GM18526 (cell line): ENCODE measurements around the gene MBNL1.

ENCODE experiments used
- POLR2A ChIP-seq: IDR thresholded peaks from 3 replicates; pipeline ENCODE4 v1.6.1; 2011; ENCODE audit not compliant: insufficient read length; ENCODE audit errors: extremely low read depth

Gene MBNL1

GRCh38 chr3:152268555-152269055 lies at the start of gene MBNL1:
Gene MBNL1 (plus strand): TSS chr3:152268929. CDS start chr3:152300194, 31,265 bp downstream.
- TF ChIP-seq POLR2A = peak; percentile 87

- TF ChIP-seq POLR2A = no peak
Observed at GRCh38 chr3:152219216-152219615, 49.5 kb upstream of the MBNL1 start.

- no peak for TF ChIP-seq POLR2A
Observed at GRCh38 chr3:152219769-152220255, 48.9 kb upstream of the MBNL1 start.

GRCh38 chr3:152222327-152222726 lies 46.4 kb upstream of the MBNL1 start:
- TF ChIP-seq POLR2A = no peak

GRCh38 chr3:152225201-152225600 lies 43.5 kb upstream of the MBNL1 start:
- no peak for TF ChIP-seq POLR2A

- no peak for TF ChIP-seq POLR2A
Observed at GRCh38 chr3:152226176-152226575, 42.6 kb upstream of the MBNL1 start.

GRCh38 chr3:152227027-152227426 lies 41.7 kb upstream of the MBNL1 start:
- no peak for TF ChIP-seq POLR2A

- TF ChIP-seq POLR2A = no peak
Observed at GRCh38 chr3:152229692-152230091, 39.0 kb upstream of the MBNL1 start.

- no peak for TF ChIP-seq POLR2A
Observed at GRCh38 chr3:152230370-152230769, 38.4 kb upstream of the MBNL1 start.

- no peak for TF ChIP-seq POLR2A
Observed at GRCh38 chr3:152232001-152232400, 36.7 kb upstream of the MBNL1 start.

GRCh38 chr3:152232679-152233078 lies 36.0 kb upstream of the MBNL1 start:
- TF ChIP-seq POLR2A = no peak

- no peak for TF ChIP-seq POLR2A
Observed at GRCh38 chr3:152234657-152235375, 33.9 kb upstream of the MBNL1 start.

- TF ChIP-seq POLR2A = no peak
Observed at GRCh38 chr3:152235709-152236298, 32.9 kb upstream of the MBNL1 start.

GRCh38 chr3:152236716-152237115 lies 32.0 kb upstream of the MBNL1 start:
- TF ChIP-seq POLR2A = no peak

- TF ChIP-seq POLR2A = no peak
Observed at GRCh38 chr3:152241142-152242017, 27.3 kb upstream of the MBNL1 start.
